ENCODE data around the gene RALGAPB.
A peak's percentile ranks its signal among the peaks of the same experiment; 100 is the strongest.
"Not testable (repeated sequence)": the region's sequence is repeated elsewhere in the genome, so short reads cannot be mapped to it uniquely, and the experiment has no call there.

RALGAPB gene

GRCh38 chr20:38497246-38497935, 24.7 kb downstream of the RALGAPB start:
- DNase-seq: no peak

GRCh38 chr20:38498909-38499308, 26.3 kb downstream of the RALGAPB start:
- peak; percentile 3 for DNase-seq

- no peak for DNase-seq
These were observed 26.7 kb downstream of the RALGAPB start for GRCh38 chr20:38499366-38499765.

GRCh38 chr20:38501858-38502436, 29.3 kb downstream of the RALGAPB start:
- no peak for DNase-seq

GRCh38 chr20:38504368-38505090, 31.9 kb downstream of the RALGAPB start:
- DNase-seq: no peak

GRCh38 chr20:38505091-38505455, 32.4 kb downstream of the RALGAPB start:
- no peak for DNase-seq

- not testable (repeated sequence) for DNase-seq
These were observed 39.1 kb downstream of the RALGAPB start for GRCh38 chr20:38511726-38512125.

GRCh38 chr20:38514185-38514584, 41.5 kb downstream of the RALGAPB start:
- DNase-seq: no peak

GRCh38 chr20:38514947-38515346, 42.3 kb downstream of the RALGAPB start:
- no peak for DNase-seq

GRCh38 chr20:38515631-38516030, 43.0 kb downstream of the RALGAPB start:
- no peak for DNase-seq

- DNase-seq: no peak
These were observed 46.8 kb downstream of the RALGAPB start for GRCh38 chr20:38519426-38519825.

- no peak for DNase-seq
These were observed 47.6 kb downstream of the RALGAPB start for GRCh38 chr20:38520261-38520660.

GRCh38 chr20:38523697-38524096, 51.1 kb downstream of the RALGAPB start:
- peak; percentile 24 for DNase-seq

GRCh38 chr20:38528167-38528566, 55.5 kb downstream of the RALGAPB start:
- DNase-seq: no peak

GRCh38 chr20:38531021-38531420, 58.4 kb downstream of the RALGAPB start:
- DNase-seq: no peak

GRCh38 chr20:38534756-38535155, 62.1 kb downstream of the RALGAPB start:
- no peak for DNase-seq

GRCh38 chr20:38536310-38536709, 63.7 kb downstream of the RALGAPB start:
- peak; percentile 1 for DNase-seq

GRCh38 chr20:38537176-38537575, 64.5 kb downstream of the RALGAPB start:
- no peak for DNase-seq

- no peak for DNase-seq
These were observed 66.1 kb downstream of the RALGAPB start for GRCh38 chr20:38538789-38539188.

- DNase-seq: no peak
These were observed 70.6 kb downstream of the RALGAPB start for GRCh38 chr20:38543014-38543906.

- no peak for DNase-seq
These were observed 73.1 kb downstream of the RALGAPB start for GRCh38 chr20:38545771-38546170.

- no peak for DNase-seq
These were observed 74.8 kb downstream of the RALGAPB start for GRCh38 chr20:38547288-38548085.

Measured in fibroblast of skin of back (primary cell).